Fibroblast of lung (primary cell): ENCODE results near the gene UBE2L3.

Experiments
- CTCF ChIP-seq, 2 donors: IDR thresholded peaks in 1 of 2; conservative IDR thresholded peaks in 1 of 2; 1 replicate in 1 of 2; 2 replicates in 1 of 2; pipeline ENCODE4 v1.5.1; 2011 to 2012; ENCODE audit warnings: low read length in 2 of 2, control low read depth in 1 of 2, inconsistent platforms in 1 of 2, low read depth in 1 of 2, mild to moderate bottlenecking in 1 of 2
- EZH2 ChIP-seq: IDR thresholded peaks from 2 replicates; pipeline ENCODE4 v1.5.1; 2012; ENCODE audit warnings: low read length, control low read depth, mild to moderate bottlenecking; ENCODE audit errors: missing control alignments

- TF ChIP-seq CTCF (conservative IDR thresholded peaks at IDR 0.05 in 1 of 2, IDR thresholded peaks at IDR 0.05 in 1 of 2; ENCODE audit: low read depth in 1 of 2, low read length in 2 of 2), result no peak
- no peak for TF ChIP-seq EZH2
Measured at GRCh38 chr22:21661991-21662390, 94.5 kb downstream of the UBE2L3 start.
